CD4-positive, alpha-beta T cell treated with Interleukin-17A for 1 hour (primary cell): Measurements from ENCODE around the gene DDX51.

ENCODE experiments used
- DNase-seq: peaks from one replicate; pipeline ENCODE4 v3.0.0-alpha.2; 2020

The DDX51 gene, protein sequence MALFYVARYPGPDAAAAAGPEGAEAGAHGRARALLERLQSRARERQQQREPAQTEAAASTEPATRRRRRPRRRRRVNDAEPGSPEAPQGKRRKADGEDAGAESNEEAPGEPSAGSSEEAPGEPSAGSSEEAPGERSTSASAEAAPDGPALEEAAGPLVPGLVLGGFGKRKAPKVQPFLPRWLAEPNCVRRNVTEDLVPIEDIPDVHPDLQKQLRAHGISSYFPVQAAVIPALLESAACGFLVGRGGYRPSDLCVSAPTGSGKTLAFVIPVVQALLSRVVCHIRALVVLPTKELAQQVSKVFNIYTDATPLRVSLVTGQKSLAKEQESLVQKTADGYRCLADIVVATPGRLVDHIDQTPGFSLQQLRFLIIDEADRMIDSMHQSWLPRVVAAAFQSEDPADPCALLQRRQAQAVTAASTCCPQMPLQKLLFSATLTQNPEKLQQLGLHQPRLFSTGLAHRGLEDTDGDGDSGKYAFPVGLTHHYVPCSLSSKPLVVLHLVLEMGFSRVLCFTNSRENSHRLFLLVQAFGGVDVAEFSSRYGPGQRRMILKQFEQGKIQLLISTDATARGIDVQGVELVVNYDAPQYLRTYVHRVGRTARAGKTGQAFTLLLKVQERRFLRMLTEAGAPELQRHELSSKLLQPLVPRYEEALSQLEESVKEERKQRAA

GRCh38 chr12:132144115-132144809 is at the start of gene DDX51, which contains the start of gene NOC4L:
Gene DDX51 (minus strand): TSS chr12:132144319. CDS start chr12:132144296, 23 bp downstream.
Gene NOC4L (plus strand): TSS chr12:132144457. CDS start chr12:132144489, 32 bp downstream.
- peak; percentile 96 for DNase-seq

GRCh38 chr12:132191715-132192553 is 47.8 kb upstream of the DDX51 start:
- no peak for DNase-seq

DNA sequence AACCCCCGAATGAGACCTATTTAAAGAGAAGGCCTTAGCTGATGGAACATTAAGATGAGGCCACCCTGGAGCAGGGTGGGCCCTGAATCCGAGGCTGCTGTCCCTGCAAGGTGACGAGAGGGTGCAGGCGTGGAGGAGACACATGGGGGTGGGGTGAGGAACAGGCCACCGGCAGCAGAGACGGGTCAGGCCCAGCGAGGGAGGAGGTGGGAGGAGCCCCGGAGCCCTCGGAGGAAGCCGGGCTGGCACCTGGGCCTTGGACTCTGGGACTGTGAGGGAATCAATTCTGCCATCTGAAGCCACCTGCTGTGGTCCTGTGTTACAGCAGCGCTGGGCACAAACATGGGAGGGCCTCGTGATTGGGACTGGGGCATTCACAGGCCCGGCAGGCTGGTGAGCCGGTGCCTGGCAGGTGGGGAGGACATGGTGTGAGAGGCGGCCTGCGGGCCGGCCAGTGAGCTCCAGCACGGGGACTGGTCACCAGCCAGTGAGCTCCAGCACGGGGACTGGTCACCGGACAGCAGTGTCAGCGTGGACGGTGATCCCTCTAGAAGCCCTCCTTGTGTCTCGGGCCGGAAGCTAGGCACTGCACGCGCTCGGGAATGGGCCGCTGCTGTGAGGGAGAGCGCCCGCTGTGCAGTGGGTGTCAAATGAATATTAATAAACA is 46.8 kb upstream of the DDX51 start:
- DNase-seq = no peak

GRCh38 chr12:132190012-132190755 is 46.1 kb upstream of the DDX51 start:
- no peak for DNase-seq

GRCh38 chr12:132189378-132190011 is 45.4 kb upstream of the DDX51 start:
- DNase-seq = peak; percentile 96

DNA sequence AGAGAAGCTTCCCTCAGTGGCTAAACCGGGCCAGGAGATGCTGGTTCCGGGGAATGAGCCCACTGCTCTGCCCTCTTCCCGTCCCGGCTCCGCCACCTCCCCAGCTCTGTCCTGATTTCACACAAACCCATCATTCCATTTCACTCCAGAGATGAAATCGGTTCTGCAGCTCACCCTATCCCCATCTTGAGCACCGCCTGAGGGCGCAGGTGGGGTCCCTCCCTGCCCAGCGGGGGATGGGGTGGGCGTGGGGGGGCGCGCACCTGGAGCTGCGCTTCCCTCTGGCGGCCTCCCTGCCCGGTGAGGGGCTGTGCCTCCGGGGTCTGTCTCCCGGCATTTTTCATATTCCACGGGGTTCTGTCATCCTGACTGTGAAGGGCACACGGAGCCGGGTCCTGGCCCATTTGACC is 44.8 kb upstream of the DDX51 start:
- no peak for DNase-seq

GRCh38 chr12:132188451-132188901 is 44.4 kb upstream of the DDX51 start:
- DNase-seq = no peak

DNA sequence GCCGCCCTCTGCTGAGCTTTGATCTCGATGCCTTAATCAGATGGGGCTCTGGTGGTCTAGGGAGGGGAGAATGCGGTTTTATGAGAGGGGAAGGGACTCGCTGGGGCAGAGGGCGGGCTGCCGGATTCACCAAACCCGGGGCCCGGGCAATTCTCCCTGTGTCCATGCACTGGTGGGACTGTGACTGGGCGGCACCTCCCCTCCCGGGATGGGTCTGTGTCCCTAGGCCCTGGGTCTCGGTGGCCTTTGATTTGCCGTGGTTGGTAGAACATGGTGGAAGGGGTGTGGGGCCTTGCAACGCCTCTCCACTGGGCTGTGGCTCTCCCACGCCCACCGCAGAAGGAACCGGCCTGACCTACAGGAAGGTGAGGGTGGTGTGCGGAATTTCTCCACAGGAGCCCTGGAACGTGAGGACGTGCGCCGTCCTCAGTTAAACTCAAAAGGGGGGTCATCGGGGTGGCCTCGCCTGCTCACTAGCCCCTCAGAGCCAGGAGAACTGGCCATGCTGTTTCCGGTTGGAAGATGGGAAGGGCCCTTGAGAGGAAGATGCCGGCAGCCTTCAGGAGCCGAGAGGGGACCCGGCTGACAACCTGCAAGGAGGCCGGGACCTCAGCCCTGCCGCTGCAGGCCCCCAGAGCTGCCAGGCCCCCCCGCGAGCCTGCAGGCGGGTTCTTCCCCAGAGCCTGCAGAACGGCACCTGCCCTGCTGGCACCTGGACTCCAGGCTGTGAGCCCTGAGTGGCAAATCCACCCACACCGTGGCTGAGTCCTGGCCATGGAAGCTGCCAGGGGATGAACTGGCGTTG is 43.7 kb upstream of the DDX51 start:
- no peak for DNase-seq

DNA sequence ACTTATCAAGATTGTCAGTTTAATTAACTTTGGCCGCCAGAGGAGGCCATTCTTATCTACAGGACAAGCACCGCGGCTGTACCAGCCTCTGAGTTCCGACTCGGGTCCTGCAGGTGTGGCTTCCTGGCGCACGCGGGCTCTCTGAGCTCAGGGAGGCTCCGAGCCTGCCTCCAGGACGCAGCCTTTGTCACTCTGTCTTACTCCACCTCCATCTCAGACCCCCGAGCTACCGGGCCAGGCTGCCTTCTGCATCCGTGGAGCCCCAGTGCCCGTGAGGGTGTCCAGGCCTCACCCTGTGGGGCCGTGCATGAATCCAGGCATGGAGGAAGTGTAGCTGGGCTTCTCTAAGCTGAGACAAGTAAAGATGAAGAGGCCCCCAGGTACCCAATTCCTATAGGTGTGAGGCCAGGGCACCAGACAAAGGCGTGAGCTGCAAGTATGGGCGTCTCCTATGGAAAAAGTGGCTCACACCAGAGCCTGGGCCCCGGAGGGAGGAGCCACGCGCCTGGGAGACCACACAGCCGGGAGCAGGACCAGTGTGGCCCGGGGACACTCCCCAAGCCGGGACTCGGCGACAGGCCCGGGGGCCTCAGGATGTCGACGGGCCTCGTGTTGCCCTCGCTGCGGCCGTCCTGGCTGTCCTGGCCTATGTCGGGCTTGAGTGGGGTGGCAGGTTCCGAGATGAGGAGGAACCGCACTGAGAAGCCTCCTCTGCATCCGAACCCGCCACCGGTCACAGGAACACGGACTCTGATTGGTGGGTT is 42.9 kb upstream of the DDX51 start:
- DNase-seq = no peak

- DNase-seq = no peak
Measured at GRCh38 chr12:132186208-132186856, 42.2 kb upstream of the DDX51 start.

DNA sequence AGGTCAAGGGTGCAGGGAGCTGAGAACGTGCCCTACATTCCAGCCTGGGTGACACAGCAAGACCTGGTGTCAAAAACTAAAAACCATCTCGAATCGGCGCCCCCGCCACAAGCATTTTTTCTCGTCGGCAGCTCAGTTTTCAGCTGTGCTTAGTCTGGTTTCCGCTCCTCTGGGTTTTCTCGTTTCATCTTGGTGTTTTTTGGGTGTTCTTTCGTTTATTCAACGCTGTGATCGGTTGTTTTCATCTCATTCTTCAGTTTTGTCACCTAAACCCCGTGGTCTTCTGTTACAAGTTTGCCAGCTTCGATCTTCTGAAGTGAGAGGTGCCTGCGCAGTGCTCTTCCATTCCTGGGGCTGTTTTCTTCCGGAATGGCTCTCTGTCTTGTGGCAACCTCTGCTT is 41.6 kb upstream of the DDX51 start:
- peak; percentile 67 for DNase-seq

DNA sequence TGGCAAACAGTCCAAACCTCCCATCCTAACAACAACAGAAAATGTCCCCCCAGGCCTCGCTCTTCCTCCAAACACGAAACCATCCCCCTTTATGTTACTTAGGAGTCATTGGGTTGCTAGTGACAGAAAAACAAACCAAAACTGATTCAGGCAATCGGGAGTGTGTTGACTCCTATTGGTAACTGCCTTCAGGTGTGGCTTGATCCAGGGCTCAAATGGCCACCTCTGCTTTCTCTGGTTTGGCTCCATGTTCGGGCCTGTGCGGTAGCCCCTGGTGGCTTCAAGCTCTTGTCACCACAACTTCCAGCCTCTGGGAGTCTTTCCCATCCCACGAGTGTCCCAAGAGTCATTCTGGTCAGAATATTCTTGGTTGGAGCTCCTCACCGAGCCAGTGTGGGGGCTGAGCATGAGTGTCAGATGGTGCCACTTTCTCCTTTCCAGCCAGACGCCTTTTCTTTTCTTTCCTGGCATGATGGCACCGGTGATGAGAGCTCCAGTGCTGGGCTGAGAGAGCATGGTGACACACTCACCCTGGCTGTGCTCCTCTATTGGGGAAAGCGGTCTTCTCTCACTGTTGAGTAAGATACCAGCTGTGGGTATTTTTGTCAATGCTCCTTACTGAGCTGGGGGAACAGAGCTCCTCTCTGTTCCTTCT is 38.7 kb upstream of the DDX51 start:
- no peak for DNase-seq

DNA sequence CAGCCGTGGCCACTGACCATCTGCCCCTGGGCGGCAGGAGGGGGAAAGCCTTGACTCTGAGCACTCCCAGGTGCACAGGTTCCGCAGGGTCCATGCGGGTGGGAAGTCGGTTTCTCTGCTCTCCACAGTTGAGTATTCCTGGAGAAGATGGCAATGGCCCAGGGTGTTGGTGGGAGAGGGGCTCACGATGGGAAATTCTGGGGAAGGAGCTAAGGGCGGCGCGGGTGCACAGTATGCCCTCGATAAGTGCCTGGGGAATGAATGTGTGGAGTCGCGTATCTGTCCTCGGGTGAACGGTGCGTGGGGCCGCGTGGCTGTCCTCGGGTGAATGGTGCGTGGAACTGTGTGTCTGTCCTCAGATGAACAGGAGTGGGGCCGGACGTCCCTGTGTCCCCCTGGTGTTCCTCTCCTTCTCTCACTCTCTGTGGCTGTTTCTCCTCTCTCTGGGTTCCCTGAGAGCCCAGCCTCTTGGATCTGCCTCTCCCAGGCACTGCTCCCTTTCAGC is 38.1 kb upstream of the DDX51 start:
- no peak for DNase-seq

GRCh38 chr12:132181570-132182200 is 37.6 kb upstream of the DDX51 start:
- DNase-seq = no peak

DNA sequence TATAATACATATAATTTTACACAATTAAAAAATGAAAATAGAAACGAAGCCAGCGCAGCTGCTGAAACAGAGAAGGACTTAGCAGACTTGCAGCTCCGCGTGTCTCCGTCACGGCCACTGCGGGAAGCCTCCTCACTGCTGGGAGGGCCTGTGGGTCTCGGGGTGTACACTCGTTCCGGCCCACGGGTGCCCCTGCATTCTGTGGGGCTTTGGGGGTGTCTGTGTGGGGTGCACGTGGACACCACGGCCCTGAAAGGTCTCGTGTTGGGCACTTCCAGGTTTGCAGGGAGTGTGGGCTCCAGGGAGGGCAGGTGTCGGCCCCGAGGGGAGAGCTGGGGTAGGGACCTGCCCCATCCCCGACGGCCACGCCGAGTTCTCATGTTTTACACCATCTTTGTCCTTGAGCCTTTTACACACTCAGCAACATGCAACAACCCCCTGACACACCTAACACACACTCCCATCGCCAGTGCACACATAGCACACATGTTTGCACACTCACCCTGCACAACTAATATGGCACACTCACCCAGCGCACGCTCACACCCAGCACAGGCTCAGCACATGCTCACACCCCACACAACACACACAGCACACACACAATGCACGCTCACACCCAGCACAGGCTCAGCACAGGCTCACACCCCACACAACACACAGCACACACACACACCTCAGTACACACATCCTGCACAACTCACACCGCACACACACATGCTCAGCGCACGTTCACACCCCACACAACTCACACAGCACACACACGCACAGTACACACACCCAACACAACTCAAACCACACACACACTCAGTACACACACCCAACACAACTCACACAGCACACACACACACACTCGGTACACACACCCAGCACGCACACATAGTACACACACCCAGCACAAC is 36.8 kb upstream of the DDX51 start:
- no peak for DNase-seq
